B cell (primary cell): Measurements from ENCODE around the gene PABPN1. TPM values are rescaled to one million over a fixed set of nuclear protein-coding genes. Genes with fewer than 3 reads are reported as not detected.

Experiments used
- ATAC-seq: fragments of 200-7000 bp; cut with Tn5 transposase; one replicate; pipeline ENCODE4 v1.10.0; 2021; ENCODE audit warnings: low read depth, mild to moderate bottlenecking, moderate number of reproducible peaks, moderate library complexity
- CTCF ChIA-PET: fragments of 350-600 bp; sonication (Branson Sonifier 250); formaldehyde crosslinking; loops from one replicate; lab custom pipeline; 2021; ENCODE audit warnings: antibody characterized with exemption, inconsistent platforms; lab: Charles Lee
- POLR2A ChIA-PET: fragments of 350-600 bp; sonication (Branson Sonifier 250); formaldehyde crosslinking; loops from one replicate; lab custom pipeline; 2021; ENCODE audit warnings: antibody characterized with exemption; lab: Charles Lee
- DNase-seq: peaks from one replicate; pipeline ENCODE4 v3.0.0; 2013
- H2AFZ ChIP-seq: 2 replicates; pipeline ENCODE4 v1.6.1; 2012; ENCODE audit warnings: mild to moderate bottlenecking, low read depth, low read length; ENCODE audit not compliant: insufficient read depth, poor library complexity, severe bottlenecking
- H3K27ac ChIP-seq, 2 donors: 1 replicate in 1 of 2; 2 replicates in 1 of 2; pipeline ENCODE4 v1.5.1; 2012 to 2013; ENCODE audit warnings: low read length in 2 of 2, mild to moderate bottlenecking in 2 of 2, moderate library complexity in 1 of 2
- H3K27me3 ChIP-seq, 4 experiments: fragments of 200-600 bp in 1 of 4; sonication (generic) in 1 of 4; replicated peaks in 1 of 4; 1 replicate in 2 of 4; 2 replicates in 2 of 4; pipeline versions ENCODE4 v1.6.1 to v1.7.0; 2013 to 2016; ENCODE audit warnings: low read length in 3 of 4, mild to moderate bottlenecking in 2 of 4, mixed read lengths in 1 of 4, moderate library complexity in 1 of 4; ENCODE audit not compliant: insufficient read depth in 4 of 4, control insufficient read depth in 3 of 4; ENCODE audit errors: control extremely low read depth in 1 of 4
- H3K36me3 ChIP-seq, 2 experiments: replicated peaks in 1 of 2; 1 replicate in 1 of 2; 2 replicates in 1 of 2; pipeline versions ENCODE4 v1.6.1 to v1.7.1; 2013; ENCODE audit warnings: low read length in 1 of 2; ENCODE audit not compliant: insufficient read depth in 2 of 2, control insufficient read depth in 1 of 2; ENCODE audit errors: control extremely low read depth in 1 of 2, extremely low read depth in 1 of 2
- H3K4me1 ChIP-seq, 2 donors: fragments of 200-600 bp in 1 of 2; sonication (generic) in 1 of 2; 1 replicate in 1 of 2; 2 replicates in 1 of 2; pipeline versions ENCODE4 v1.5.1 to v1.6.1; 2013 to 2017; ENCODE audit warnings: low read length in 2 of 2; ENCODE audit not compliant: control insufficient read depth in 2 of 2, insufficient read depth in 2 of 2
- H3K4me2 ChIP-seq: replicated peaks from 2 replicates; pipeline ENCODE3; 2012; ENCODE audit warnings: mild to moderate bottlenecking, low read depth, low read length; ENCODE audit not compliant: poor library complexity, severe bottlenecking
- H3K4me3 ChIP-seq, 5 experiments: fragments of 200-600 bp in 1 of 5; sonication (generic) in 1 of 5; 1 replicate in 3 of 5; 2 replicates in 2 of 5; pipeline versions ENCODE4 v1.5.1 to v1.7.0; 2011 to 2016; ENCODE audit warnings: low read length in 4 of 5, mild to moderate bottlenecking in 4 of 5, low read depth in 2 of 5, control low read depth in 1 of 5, moderate library complexity in 1 of 5; ENCODE audit not compliant: insufficient read depth in 1 of 5; ENCODE audit errors: control extremely low read depth in 1 of 5, extremely low read depth in 1 of 5
- H3K79me2 ChIP-seq: fragments of 200-600 bp; sonication (generic); one replicate; pipeline ENCODE4 v1.6.0; 2016; ENCODE audit warnings: low read length; ENCODE audit not compliant: control insufficient read depth, insufficient read depth
- H3K9ac ChIP-seq: fragments of 200-600 bp; sonication (generic); 2 replicates; pipeline ENCODE4 v1.6.1; 2017; ENCODE audit warnings: mild to moderate bottlenecking, low read length, moderate library complexity
- H3K9me3 ChIP-seq, 3 donors: one replicate each; pipeline versions ENCODE4 v1.6.1 to v1.7.1; 2013; ENCODE audit warnings: low read length in 2 of 3; ENCODE audit not compliant: control insufficient read depth in 2 of 3, insufficient read depth in 1 of 3; ENCODE audit errors: control extremely low read depth in 1 of 3
- H4K20me1 ChIP-seq: 2 replicates; pipeline ENCODE4 v1.6.0; 2012; ENCODE audit warnings: mild to moderate bottlenecking, low read length; ENCODE audit not compliant: insufficient read depth, control insufficient read depth, poor library complexity, severe bottlenecking
- H3K27ac Mint-ChIP-seq: one replicate; pipeline ENCODE4 v1.8.0; 2021; ENCODE audit warnings: mixed read lengths
- H3K27me3 Mint-ChIP-seq: one replicate; pipeline ENCODE4 v1.8.0; 2021; ENCODE audit warnings: mixed read lengths
- H3K4me1 Mint-ChIP-seq: one replicate; pipeline ENCODE4 v1.8.0; 2021; ENCODE audit warnings: mixed read lengths
- H3K4me3 Mint-ChIP-seq: one replicate; pipeline ENCODE4 v1.8.0; 2021; ENCODE audit warnings: mixed read lengths
- H3K9me3 Mint-ChIP-seq: one replicate; pipeline ENCODE4 v1.8.0; 2022; ENCODE audit warnings: mixed read lengths; ENCODE audit not compliant: insufficient read depth
- CTCF ChIP-seq: fragments of 200-600 bp; IDR thresholded peaks from one replicate; pipeline ENCODE4 v1.8.0; 2022; ENCODE audit warnings: antibody characterized with exemption, mild to moderate bottlenecking
- EZH2 ChIP-seq: IDR thresholded peaks from 2 replicates; pipeline ENCODE4 v1.6.1; 2012; ENCODE audit warnings: borderline replicate concordance, low read depth, mild to moderate bottlenecking, moderate library complexity, low read length; ENCODE audit not compliant: insufficient read depth, poor library complexity, severe bottlenecking
- WGBS: methylation state at CpG from one replicate; pipeline ENCODE4 v1.1.5; 2013; ENCODE audit warnings: missing lambda C conversion rate; ENCODE audit not compliant: insufficient coverage; 5-methylcytosine and 5-hydroxymethylcytosine counted together
- intact Hi-C: fragments of 100-400 bp; cut with micrococcal nuclease; formaldehyde crosslinking; loops from one replicate; pipeline ENCODE4 v1.10.0; 2022
- polyA plus RNA-seq: library from polyadenylated mRNA; depleted of rRNA; stranded (reverse); fragments of >200 nt; gene quantifications from 2 replicates; pipeline ENCODE4 v1.2.3, GENCODE V29; 2012
- total RNA-seq, 2 donors: library from RNA; stranded (reverse); fragments of 120-200 nt in 1 of 2; gene quantifications; 1 replicate in 1 of 2; 2 replicates in 1 of 2; pipeline versions ENCODE4 v1.2.3 to v1.2.4, GENCODE V29; 2013 to 2022

The PABPN1 gene
- total and polyA plus RNA-seq, 2 donors (not counting 1 experiment from before 2014, with no cell fraction given), result 283 to 293 TPM

GRCh38 chr14:23345987-23346692, 24.9 kb downstream of the PABPN1 start:
- Mint-ChIP-seq H3K27me3 (peaks cover 35% of the 10 kb centered on the region), H3K27ac (no peak overlapping the region), H3K9me3 (no peaks in the 10 kb centered on the region), H3K4me1 (peaks cover 2% of the 10 kb centered on the region), H3K4me3 (no peak overlapping the region)
- no peaks in the 10 kb centered on the region for H3K79me2 ChIP-seq
- H4K20me1 ChIP-seq, result no peaks in the 10 kb centered on the region
- no peak for TF ChIP-seq CTCF
- no peak for TF ChIP-seq EZH2
- no peak overlapping the region for H3K4me2 ChIP-seq
- DNase-seq (no peak), ATAC-seq (no peak)
- peaks cover 0 to 14% (median 10%) of the 10 kb centered on the region in 4 experiments for H3K27me3 ChIP-seq
- POLR2A ChIA-PET, result no interaction called here
- WGBS, result 96% methylated on average over 11 of the region's 13 CpGs
- H3K4me1 ChIP-seq, result no peaks in the 10 kb centered on the region
- H3K36me3 ChIP-seq, result no peaks in the 10 kb centered on the region
- H3K9me3 ChIP-seq, result peaks cover 0 to 1% (median 0%) of the 10 kb centered on the region in 3 donors
- H3K9ac ChIP-seq, result no peak overlapping the region
- H3K4me3 ChIP-seq, result no peak overlapping the region
- CTCF ChIA-PET, result interaction anchor here (0.6 to 1.2 kb wide), 2 partner anchors 19 to 73 kb away, joined by 3 read pairs; no protein-coding TSS in a partner anchor
- H3K27ac ChIP-seq, result no peak overlapping the region
- H2AFZ ChIP-seq, result no peak overlapping the region
- intact Hi-C loops, result no loop called here

DNA sequence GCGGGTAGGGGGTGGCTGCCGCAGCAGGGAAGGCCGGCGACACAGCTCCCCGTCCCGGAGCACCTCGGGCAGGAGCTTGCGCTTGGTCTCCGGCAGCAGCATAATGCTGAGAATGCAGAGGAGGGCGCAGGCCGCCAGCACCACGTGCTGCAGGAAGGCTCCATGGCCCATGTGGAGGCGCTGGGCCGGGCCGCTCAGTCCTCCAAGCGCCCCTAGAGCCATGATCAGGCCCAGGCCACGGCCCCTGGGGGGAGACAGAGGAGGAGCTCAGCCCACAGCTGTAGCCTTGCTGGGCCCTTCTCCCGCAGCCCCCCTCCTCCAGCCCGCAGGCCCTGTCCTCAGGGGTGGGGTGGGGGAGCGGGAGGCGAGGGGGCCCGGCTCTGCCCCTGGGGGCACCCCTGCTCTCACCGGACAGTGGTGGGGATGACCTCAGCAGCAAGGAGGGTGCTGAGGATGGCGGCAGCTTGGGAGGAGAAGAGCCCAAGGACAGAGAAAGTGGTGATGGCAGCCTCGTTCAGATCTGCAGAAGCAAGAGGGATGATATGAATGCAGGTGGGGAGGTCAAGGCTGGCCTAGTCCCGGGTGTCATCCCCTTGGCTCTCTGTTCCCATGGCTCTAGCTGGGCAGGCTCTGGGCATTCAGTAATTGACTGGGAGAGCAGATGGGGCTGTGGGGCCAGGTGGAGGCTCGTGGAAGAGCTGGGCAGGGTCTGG, 25.6 kb downstream of the PABPN1 start:
- peaks cover 37% of the 10 kb centered on the region for H3K27me3 Mint-ChIP-seq
- no peak for ATAC-seq
- Histone ChIP-seq H3K79me2 (no peaks in the 10 kb centered on the region), H3K9ac (no peak overlapping the region), H2AFZ (no peak overlapping the region), H3K4me1 (peaks cover 1 to 3% of the 10 kb centered on the region in 2 donors), H3K9me3 (peaks cover 0 to 3% (median 2%) of the 10 kb centered on the region in 3 donors), H4K20me1 (no peaks in the 10 kb centered on the region), H3K4me2 (no peak overlapping the region), H3K27ac (no peak overlapping the region), H3K27me3 (peaks cover 0 to 21% (median 15%) of the 10 kb centered on the region in 4 experiments), H3K4me3 (no peak overlapping the region), H3K36me3 (no peaks in the 10 kb centered on the region)
- ChIA-PET POLR2A (no interaction called here), CTCF (no interaction called here)
- 92% methylated on average over 25 of the region's 27 CpGs for WGBS
- intact Hi-C loops, result no loop called here
- no peak overlapping the region for H3K27ac Mint-ChIP-seq
- TF ChIP-seq CTCF, result no peak
- TF ChIP-seq EZH2, result no peak
- no peak for DNase-seq
- no peak overlapping the region for H3K4me3 Mint-ChIP-seq
- H3K4me1 Mint-ChIP-seq, result peaks cover 6% of the 10 kb centered on the region
- H3K9me3 Mint-ChIP-seq, result no peaks in the 10 kb centered on the region
